ENCODE measurements around the gene A2M. TPM values are rescaled to one million over a fixed set of nuclear protein-coding genes. Genes with fewer than 3 reads are reported as not detected.

The A2M gene
- total RNA-seq, 2 donors from 2014 or later, result 340 to 683 TPM

GRCh38 chr12:9101018-9101687 is 14.6 kb downstream of the A2M start:
- Histone ChIP-seq H3K4me3 (no peak overlapping the region), H3K27ac (no peak overlapping the region), H3K36me3 (peaks cover 98% of the 10 kb centered on the region), H3K4me1 (no peaks in the 10 kb centered on the region), H3K9me3 (no peaks in the 10 kb centered on the region), H3K27me3 (no peaks in the 10 kb centered on the region)
- no peak for DNase-seq (ENCODE audit: low spot score)
- no peak for TF ChIP-seq CTCF (IDR thresholded peaks at IDR 0.05)

GRCh38 chr12:9099552-9100190 is 16.0 kb downstream of the A2M start:
- Histone ChIP-seq H3K27me3 (no peaks in the 10 kb centered on the region), H3K36me3 (peaks cover 95% of the 10 kb centered on the region), H3K27ac (no peak overlapping the region), H3K4me3 (no peak overlapping the region), H3K9me3 (no peaks in the 10 kb centered on the region), H3K4me1 (no peaks in the 10 kb centered on the region)
- DNase-seq (ENCODE audit: low spot score), result no peak
- no peak for TF ChIP-seq CTCF (IDR thresholded peaks at IDR 0.05)

GRCh38 chr12:9098463-9099026 is 17.2 kb downstream of the A2M start:
- H3K27ac ChIP-seq, result no peak overlapping the region
- TF ChIP-seq CTCF (IDR thresholded peaks at IDR 0.05), result no peak
- no peak for DNase-seq (ENCODE audit: low spot score)
- no peaks in the 10 kb centered on the region for H3K27me3 ChIP-seq
- no peak overlapping the region for H3K4me3 ChIP-seq
- H3K4me1 ChIP-seq, result peaks cover 0 to 2% of the 10 kb centered on the region in 2 donors
- H3K36me3 ChIP-seq, result peaks cover 95% of the 10 kb centered on the region
- no peaks in the 10 kb centered on the region for H3K9me3 ChIP-seq

GRCh38 chr12:9098115-9098452 is 17.6 kb downstream of the A2M start:
- Histone ChIP-seq H3K4me1 (peaks cover 0 to 4% of the 10 kb centered on the region in 2 donors), H3K9me3 (no peaks in the 10 kb centered on the region), H3K36me3 (peaks cover 95% of the 10 kb centered on the region), H3K4me3 (no peak overlapping the region), H3K27me3 (no peaks in the 10 kb centered on the region), H3K27ac (no peak overlapping the region)
- TF ChIP-seq CTCF (IDR thresholded peaks at IDR 0.05), result no peak
- DNase-seq (ENCODE audit: low spot score), result no peak

GRCh38 chr12:9096563-9097176 is 19.0 kb downstream of the A2M start:
- H3K36me3 ChIP-seq, result peaks cover 96% of the 10 kb centered on the region
- peaks cover 0 to 4% of the 10 kb centered on the region in 2 donors for H3K4me1 ChIP-seq
- no peak for DNase-seq (ENCODE audit: low spot score)
- TF ChIP-seq CTCF (IDR thresholded peaks at IDR 0.05), result no peak
- no peak overlapping the region for H3K4me3 ChIP-seq
- H3K27me3 ChIP-seq, result no peaks in the 10 kb centered on the region
- H3K9me3 ChIP-seq, result no peaks in the 10 kb centered on the region
- no peak overlapping the region for H3K27ac ChIP-seq

Measured in right atrium auricular region (tissue), 2 donors.